Activated CD4-positive, alpha-beta T cell treated with anti-CD3 and anti-CD28 coated beads, Interleukin-10, Interleukin-2, amounts not matched to agents 100 ng/mL and 50 ng/mL, durations not matched to agents 16 hours and 8 hours (primary cell): ENCODE measurements around the gene POU6F1.
A peak's percentile ranks its signal among the peaks of the same experiment; 100 is the strongest.

Experiments used
- DNase-seq: peaks from one replicate; pipeline ENCODE4 v3.0.0-alpha.2; 2020

The POU6F1 gene

GRCh38 chr12:51196547-51196946 lies 21.3 kb downstream of the POU6F1 start:
- DNase-seq, result no peak

- no peak for DNase-seq
These were observed 22.0 kb downstream of the POU6F1 start for GRCh38 chr12:51195841-51196240.

GRCh38 chr12:51192284-51192671 lies 25.6 kb downstream of the POU6F1 start:
- DNase-seq, result no peak

GRCh38 chr12:51191516-51192283 lies 26.2 kb downstream of the POU6F1 start:
- DNase-seq, result no peak

GRCh38 chr12:51190820-51191219 lies 27.0 kb downstream of the POU6F1 start:
- no peak for DNase-seq

GRCh38 chr12:51189790-51190355 lies 28.0 kb downstream of the POU6F1 start:
- DNase-seq, result no peak

GRCh38 chr12:51188359-51189051 lies 29.4 kb downstream of the POU6F1 start:
- DNase-seq, result no peak

GRCh38 chr12:51187370-51187987 lies 30.4 kb downstream of the POU6F1 start:
- no peak for DNase-seq

- no peak for DNase-seq
These were observed 31.3 kb downstream of the POU6F1 start for GRCh38 chr12:51186465-51187085.

- no peak for DNase-seq
These were observed 32.6 kb downstream of the POU6F1 start for GRCh38 chr12:51185171-51185717.

GRCh38 chr12:51183816-51184215 lies 34.0 kb downstream of the POU6F1 start:
- DNase-seq, result no peak

GRCh38 chr12:51183349-51183748 lies 34.5 kb downstream of the POU6F1 start:
- no peak for DNase-seq

GRCh38 chr12:51181558-51181957 lies 36.3 kb downstream of the POU6F1 start:
- DNase-seq, result no peak

- no peak for DNase-seq
These were observed 40.0 kb downstream of the POU6F1 start for GRCh38 chr12:51177897-51178296.

GRCh38 chr12:51174501-51174900 lies 43.4 kb downstream of the POU6F1 start:
- no peak for DNase-seq

GRCh38 chr12:51172515-51173431 lies 45.1 kb downstream of the POU6F1 start, which contains the start of gene TFCP2:
Gene TFCP2 (minus strand): TSS chr12:51173135. CDS start chr12:51172422, 713 bp downstream.
- peak; percentile 97 for DNase-seq

- DNase-seq, result peak; percentile 25
These were observed 45.9 kb downstream of the POU6F1 start for GRCh38 chr12:51171884-51172514.

- DNase-seq, result no peak
These were observed 54.1 kb downstream of the POU6F1 start for GRCh38 chr12:51163795-51164194.

- DNase-seq, result no peak
These were observed 55.6 kb downstream of the POU6F1 start for GRCh38 chr12:51162217-51162616.

GRCh38 chr12:51160814-51161459 lies 56.9 kb downstream of the POU6F1 start:
- no peak for DNase-seq
